GM12874 (cell line): ENCODE results near the gene TACC2.

Source experiments
- TF ChIP-seq, protein P1 (sequence below): IDR thresholded peaks from 2 replicates; pipeline ENCODE4 v1.5.1; 2011; ENCODE audit warnings: low read depth, mild to moderate bottlenecking, control low read depth, low read length, moderate library complexity; ENCODE audit not compliant: insufficient read depth

The TACC2 gene

DNA sequence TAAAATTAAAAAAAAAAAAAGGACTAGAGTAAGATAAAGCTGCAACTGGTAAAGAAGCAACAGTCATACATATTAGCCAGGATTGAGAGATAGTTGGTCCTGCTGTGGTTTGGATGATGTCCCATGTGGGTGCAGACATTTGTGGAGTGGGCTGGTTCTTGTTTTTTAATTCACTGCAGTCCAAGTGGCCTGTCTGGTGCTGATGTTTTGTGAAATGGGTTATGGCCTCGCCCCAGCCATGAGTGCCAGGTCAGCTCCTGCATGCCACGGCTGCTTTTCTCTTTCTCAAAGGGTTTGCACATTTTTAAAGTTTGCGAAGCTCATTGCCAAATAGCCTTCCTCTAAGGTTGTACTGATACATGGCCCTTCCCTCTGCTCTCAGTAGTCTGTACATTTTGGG is 268.1 kb downstream of the TACC2 start:
- TF ChIP-seq, protein P1, sequence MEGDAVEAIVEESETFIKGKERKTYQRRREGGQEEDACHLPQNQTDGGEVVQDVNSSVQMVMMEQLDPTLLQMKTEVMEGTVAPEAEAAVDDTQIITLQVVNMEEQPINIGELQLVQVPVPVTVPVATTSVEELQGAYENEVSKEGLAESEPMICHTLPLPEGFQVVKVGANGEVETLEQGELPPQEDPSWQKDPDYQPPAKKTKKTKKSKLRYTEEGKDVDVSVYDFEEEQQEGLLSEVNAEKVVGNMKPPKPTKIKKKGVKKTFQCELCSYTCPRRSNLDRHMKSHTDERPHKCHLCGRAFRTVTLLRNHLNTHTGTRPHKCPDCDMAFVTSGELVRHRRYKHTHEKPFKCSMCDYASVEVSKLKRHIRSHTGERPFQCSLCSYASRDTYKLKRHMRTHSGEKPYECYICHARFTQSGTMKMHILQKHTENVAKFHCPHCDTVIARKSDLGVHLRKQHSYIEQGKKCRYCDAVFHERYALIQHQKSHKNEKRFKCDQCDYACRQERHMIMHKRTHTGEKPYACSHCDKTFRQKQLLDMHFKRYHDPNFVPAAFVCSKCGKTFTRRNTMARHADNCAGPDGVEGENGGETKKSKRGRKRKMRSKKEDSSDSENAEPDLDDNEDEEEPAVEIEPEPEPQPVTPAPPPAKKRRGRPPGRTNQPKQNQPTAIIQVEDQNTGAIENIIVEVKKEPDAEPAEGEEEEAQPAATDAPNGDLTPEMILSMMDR: no peak

DNA sequence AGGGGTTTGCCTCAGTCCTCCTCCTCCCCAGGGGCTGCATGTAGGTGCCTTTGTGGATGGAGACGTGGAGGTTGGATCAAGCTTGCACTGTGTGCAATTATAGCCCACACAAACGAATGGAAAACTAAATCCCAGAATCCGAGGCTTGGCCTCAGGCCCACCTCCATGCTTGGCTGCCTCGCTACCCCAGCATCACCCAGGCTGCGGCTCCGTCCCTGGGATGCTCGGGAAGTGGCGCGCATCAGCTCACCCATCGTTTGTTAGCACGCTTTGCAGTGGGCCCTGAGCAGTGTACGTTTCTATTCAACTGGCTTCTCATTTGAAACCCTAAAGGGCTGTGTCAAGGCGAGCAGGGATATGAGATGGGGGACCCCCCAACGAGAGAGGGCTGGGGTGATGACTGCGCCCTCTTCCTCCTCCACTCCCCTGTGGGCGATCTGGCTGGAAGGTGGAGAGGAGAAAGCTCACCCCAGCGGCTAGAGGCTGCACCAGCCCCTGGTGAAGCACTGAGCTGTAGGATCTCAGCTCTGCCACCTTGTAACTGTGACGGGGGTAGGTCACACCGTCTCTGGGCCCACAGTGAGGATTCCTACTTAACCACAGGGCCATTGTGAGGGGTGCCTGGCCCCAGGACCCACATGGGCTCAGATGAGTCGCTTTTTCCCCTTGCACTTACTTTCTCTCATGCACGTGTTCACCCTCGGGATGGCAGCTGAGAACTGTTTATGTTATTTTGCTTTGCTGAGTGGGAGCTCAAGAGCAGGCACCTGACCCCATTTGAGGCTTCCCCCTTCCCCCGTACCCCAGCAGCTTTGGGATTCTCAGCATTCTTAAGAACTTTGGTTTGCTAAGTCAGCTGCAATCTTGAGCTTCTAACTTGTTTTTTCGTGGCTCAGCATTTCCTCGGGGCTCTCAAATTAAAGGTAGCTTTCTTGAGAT is 269.4 kb downstream of the TACC2 start:
- TF ChIP-seq, protein P1: no peak

DNA sequence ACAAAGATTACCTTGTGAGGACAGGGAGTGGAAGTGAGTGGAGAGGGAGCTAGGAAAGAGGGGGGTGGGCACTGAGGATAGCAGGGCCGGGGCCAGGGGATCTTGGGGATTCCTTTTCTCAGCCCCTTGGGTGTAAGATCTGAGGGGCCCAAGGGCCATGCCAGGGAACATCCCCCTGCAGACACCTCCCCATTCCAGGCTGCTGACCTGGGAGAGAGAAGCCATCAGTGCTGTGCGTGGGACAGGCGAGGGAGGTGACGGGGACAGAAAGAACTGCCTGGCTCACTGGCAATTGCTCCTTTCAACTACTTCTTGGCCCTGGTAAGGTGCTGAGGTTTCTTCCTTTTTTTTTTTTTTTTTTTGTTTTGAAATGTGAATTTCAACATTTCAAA is 270.1 kb downstream of the TACC2 start:
- TF ChIP-seq, protein P1: no peak

DNA sequence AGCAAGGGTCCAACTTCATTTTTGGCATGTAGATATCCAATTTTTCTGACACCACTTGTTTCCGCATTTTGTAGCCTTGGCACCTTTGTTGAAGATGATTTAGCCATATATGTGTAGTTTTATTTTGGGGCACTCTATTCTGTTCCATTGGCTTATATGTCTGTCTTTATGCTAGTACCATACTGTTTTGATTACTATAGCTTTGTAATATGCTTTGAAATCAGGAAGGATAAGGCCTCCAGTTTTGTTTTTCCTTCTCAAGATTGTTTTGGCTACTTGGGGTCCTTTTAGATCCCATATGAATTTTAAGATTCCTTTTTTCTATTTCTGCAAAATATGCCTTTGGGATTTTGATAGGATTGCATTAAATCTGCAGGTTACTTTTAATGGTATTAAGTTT is 272.6 kb downstream of the TACC2 start:
- TF ChIP-seq, protein P1: no peak

DNA sequence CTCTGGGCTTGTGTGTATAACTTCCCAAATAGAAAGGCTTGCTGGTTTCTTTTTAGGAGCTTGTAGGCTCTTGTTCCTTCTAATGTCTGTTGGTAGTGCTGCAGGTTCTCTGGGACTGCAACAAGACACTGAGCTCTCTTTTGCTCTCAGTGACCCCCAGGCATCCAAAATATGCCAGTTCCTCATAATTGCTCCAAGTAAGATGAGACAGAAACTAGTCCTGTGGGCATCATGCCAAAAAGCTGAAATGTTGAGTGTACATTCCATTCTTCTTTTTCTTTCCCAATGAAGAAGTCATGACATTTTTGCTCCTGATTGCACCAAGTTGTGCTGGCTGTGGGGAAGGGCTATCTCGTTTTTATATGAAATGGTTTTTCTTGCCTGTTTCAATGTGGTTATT is 275.0 kb downstream of the TACC2 start:
- TF ChIP-seq, protein P1: no peak

DNA sequence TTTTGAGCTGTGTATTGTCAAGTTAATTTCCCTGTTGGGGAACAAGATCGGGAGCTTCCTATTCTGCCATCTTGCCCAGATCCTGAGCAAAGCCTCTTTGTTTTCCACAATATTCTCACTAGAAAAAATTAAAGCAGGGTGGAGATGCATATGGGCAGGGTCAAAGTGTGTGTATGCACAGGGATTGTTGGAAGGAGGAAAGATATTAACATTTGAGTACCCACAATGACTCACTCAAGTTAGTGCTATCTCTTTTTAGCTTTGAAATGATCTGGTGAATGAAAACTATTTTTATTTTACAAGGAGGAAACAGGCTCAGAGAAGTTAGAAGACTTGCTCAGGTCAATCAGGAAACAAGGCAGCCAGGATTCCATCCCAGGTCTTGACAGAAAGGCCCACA is 275.5 kb downstream of the TACC2 start:
- TF ChIP-seq, protein P1: no peak

DNA sequence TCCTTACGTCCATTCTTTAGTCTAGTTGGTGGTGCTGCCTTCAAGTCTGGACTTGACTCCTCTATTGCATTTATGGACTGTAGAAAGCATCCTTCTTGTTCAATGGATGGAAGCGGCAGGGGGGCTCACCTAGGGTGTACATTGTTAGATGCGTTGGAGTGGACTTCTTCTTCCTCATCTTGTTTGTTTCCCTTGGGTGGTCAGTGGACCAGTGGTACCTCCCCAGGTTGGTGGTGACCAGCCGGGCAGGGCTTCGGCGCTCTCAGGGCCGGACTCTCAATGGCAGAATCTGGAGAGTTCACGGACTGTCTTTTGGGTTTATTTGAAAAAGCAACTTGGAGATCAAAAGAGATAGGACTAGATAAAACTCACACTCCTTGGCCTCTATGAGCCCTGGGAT is 276.0 kb downstream of the TACC2 start:
- TF ChIP-seq, protein P1: no peak
